GM18520 (cell line): ENCODE measurements around the gene TENM4.
"Not testable (repeated sequence)": the region's sequence is repeated elsewhere in the genome, so short reads cannot be mapped to it uniquely, and the experiment has no call there.

Source experiments
- ATAC-seq: cut with Tn5 transposase; IDR thresholded peaks from one replicate; pipeline ENCODE4 v1.9.1; 2021; ENCODE audit not compliant: unreplicated experiment

The TENM4 gene

GRCh38 chr11:78635814-78636506 lies 804.9 kb downstream of the TENM4 start:
- no peak for ATAC-seq

GRCh38 chr11:78633516-78634310 lies 807.1 kb downstream of the TENM4 start:
- no peak for ATAC-seq

- no peak for ATAC-seq
Measured at GRCh38 chr11:78630561-78631303, 810.1 kb downstream of the TENM4 start.

GRCh38 chr11:78630155-78630554 lies 810.7 kb downstream of the TENM4 start:
- no peak for ATAC-seq

- no peak for ATAC-seq
Measured at GRCh38 chr11:78622666-78623065, 818.2 kb downstream of the TENM4 start.

- no peak for ATAC-seq
Measured at GRCh38 chr11:78620159-78620558, 820.7 kb downstream of the TENM4 start.

GRCh38 chr11:78615724-78616123 lies 825.1 kb downstream of the TENM4 start:
- no peak for ATAC-seq

GRCh38 chr11:78613378-78613813 lies 827.4 kb downstream of the TENM4 start:
- no peak for ATAC-seq

- ATAC-seq, result no peak
Measured at GRCh38 chr11:78612721-78613377, 828.0 kb downstream of the TENM4 start.

GRCh38 chr11:78609321-78609720 lies 831.5 kb downstream of the TENM4 start:
- ATAC-seq, result not testable (repeated sequence)

DNA sequence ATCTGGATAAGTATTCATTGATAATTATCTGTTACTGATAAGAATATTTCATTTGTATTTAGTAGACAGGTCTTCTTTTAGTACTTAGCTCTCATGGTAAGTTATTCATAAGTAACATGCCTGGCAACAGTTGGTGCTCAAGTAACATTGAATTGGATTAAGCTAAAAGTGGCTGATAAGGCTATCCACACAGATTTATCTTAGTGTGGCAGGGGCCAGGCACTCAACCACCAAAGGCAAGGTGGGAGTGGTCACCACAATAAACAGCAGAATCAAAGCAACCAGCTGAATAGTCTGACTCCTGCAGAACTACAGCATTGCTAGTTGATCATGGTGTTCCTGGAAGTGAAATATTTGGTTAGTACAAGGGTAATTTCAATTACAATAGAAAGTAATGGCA lies 833.1 kb downstream of the TENM4 start:
- no peak for ATAC-seq

- ATAC-seq, result no peak
Measured at GRCh38 chr11:78606667-78607066, 834.2 kb downstream of the TENM4 start.

- no peak for ATAC-seq
Measured at GRCh38 chr11:78605296-78605695, 835.5 kb downstream of the TENM4 start.

DNA sequence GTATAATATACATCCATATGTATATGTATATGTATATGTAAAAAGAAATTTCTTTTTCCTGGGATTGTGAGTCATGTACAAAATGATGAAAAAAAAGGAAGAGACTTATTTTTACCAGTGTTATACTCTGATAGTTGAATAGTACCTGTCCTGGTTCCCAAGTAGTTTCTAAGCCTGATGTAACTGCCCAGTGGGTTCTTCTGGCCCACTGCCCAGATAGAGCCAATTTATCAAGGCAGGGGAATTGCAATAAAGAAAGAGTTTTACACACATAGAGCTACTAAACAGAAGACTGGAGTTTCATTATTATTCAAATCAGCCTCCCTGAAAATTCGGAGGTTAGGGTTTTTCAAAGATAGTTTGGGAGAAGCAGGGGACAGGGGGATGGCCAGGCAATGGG lies 837.0 kb downstream of the TENM4 start:
- ATAC-seq, result no peak
